GM10248 (cell line): ENCODE measurements around the gene AKT3.

Source experiments
- CTCF ChIA-PET: fragments of 300-600 bp; sonication (Branson Sonifier 250); formaldehyde crosslinking; extraction: SDS; loops from one replicate; lab custom pipeline; 2021; ENCODE audit warnings: antibody characterized with exemption; lab: Yijun Ruan, JAX
- POLR2A ChIA-PET: fragments of 350-650 bp; sonication (Branson Sonifier 250); formaldehyde crosslinking; extraction: SDS; loops from one replicate; lab custom pipeline; 2020; ENCODE audit warnings: antibody characterized with exemption; lab: Yijun Ruan, JAX
- DNase-seq: peaks from one replicate; pipeline ENCODE4 v3.0.0; 2012; ENCODE audit errors: extremely low spot score
- CTCF ChIP-seq: IDR thresholded peaks from 2 replicates; pipeline ENCODE4 v1.5.1; 2012; ENCODE audit warnings: mild to moderate bottlenecking, low read depth; ENCODE audit errors: extremely low read depth, missing control alignments, control extremely low read depth

AKT3 gene

GRCh38 chr1:243756529-243756928, 93.5 kb downstream of the AKT3 start:
- ChIA-PET POLR2A (no interaction called here), CTCF (no interaction called here)
- DNase-seq: no peak
- TF ChIP-seq CTCF: no peak

GRCh38 chr1:243754348-243754747, 95.7 kb downstream of the AKT3 start:
- TF ChIP-seq CTCF: no peak
- CTCF ChIA-PET: interaction anchor here (0.7 kb wide), 1 partner anchor 9 kb away, joined by 3 read pairs; no protein-coding TSS in a partner anchor
- DNase-seq: no peak
- POLR2A ChIA-PET: no interaction called here

- DNase-seq: no peak
- ChIA-PET CTCF (interaction anchor here (1.3 to 5.2 kb wide), 5 partner anchors 9 to 408 kb away, joined by 3 to 24 read pairs (median 4); no protein-coding TSS in a partner anchor), POLR2A (no interaction called here)
- TF ChIP-seq CTCF: no peak
Observed at GRCh38 chr1:243751506-243751905, 98.5 kb downstream of the AKT3 start.

GRCh38 chr1:243748706-243749283, 101.2 kb downstream of the AKT3 start:
- peak; percentile 67 for DNase-seq
- peak; percentile 60 for TF ChIP-seq CTCF
- ChIA-PET POLR2A (no interaction called here), CTCF (interaction anchor here (0.6 to 5.2 kb wide), 9 partner anchors 9 to 410 kb away, joined by 3 to 24 read pairs (median 5); no protein-coding TSS in a partner anchor)

GRCh38 chr1:243748227-243748626, 101.8 kb downstream of the AKT3 start:
- no peak for TF ChIP-seq CTCF
- POLR2A ChIA-PET: no interaction called here
- DNase-seq: no peak
- CTCF ChIA-PET: interaction anchor here (0.8 to 5.2 kb wide), 8 partner anchors 13 to 405 kb away, joined by 3 to 24 read pairs (median 4); no protein-coding TSS in a partner anchor

GRCh38 chr1:243746751-243747150, 103.3 kb downstream of the AKT3 start:
- no peak for DNase-seq
- no peak for TF ChIP-seq CTCF
- CTCF ChIA-PET: no interaction called here
- POLR2A ChIA-PET: no interaction called here
